ENCODE data around the gene ACER1.
"Not testable (repeated sequence)": the region's sequence is repeated elsewhere in the genome, so short reads cannot be mapped to it uniquely, and the experiment has no call there.

ACER1 gene

GRCh38 chr19:6333439-6333838, at the start of gene ACER1:
TSS of gene ACER1 (minus strand) at chr19:6333612. CDS start at chr19:6333551, 61 bp downstream.
- DNase-seq: no peak

GRCh38 chr19:6383188-6383587, 49.8 kb upstream of the ACER1 start:
- DNase-seq: no peak

- DNase-seq: no peak
Observed at GRCh38 chr19:6381030-6381750, 47.8 kb upstream of the ACER1 start.

GRCh38 chr19:6379744-6380143, 46.3 kb upstream of the ACER1 start:
- no peak for DNase-seq

GRCh38 chr19:6378486-6378885, 45.1 kb upstream of the ACER1 start:
- no peak for DNase-seq

GRCh38 chr19:6378041-6378440, 44.6 kb upstream of the ACER1 start:
- DNase-seq: no peak

GRCh38 chr19:6376512-6377190, 43.2 kb upstream of the ACER1 start:
- no peak for DNase-seq

- no peak for DNase-seq
Observed at GRCh38 chr19:6375411-6376010, 42.1 kb upstream of the ACER1 start, which contains the start of gene PSPN. TSS of gene PSPN (minus strand) at chr19:6375933. CDS start at chr19:6375849, 84 bp downstream.

GRCh38 chr19:6374711-6375410, 41.4 kb upstream of the ACER1 start:
- DNase-seq: no peak

GRCh38 chr19:6374161-6374709, 40.8 kb upstream of the ACER1 start:
- DNase-seq: no peak

- DNase-seq: no peak
Observed at GRCh38 chr19:6373813-6374108, 40.3 kb upstream of the ACER1 start.

GRCh38 chr19:6373096-6373812, 39.8 kb upstream of the ACER1 start:
- DNase-seq: peak; percentile 84

GRCh38 chr19:6372594-6373095, 39.2 kb upstream of the ACER1 start, which contains the start of gene ALKBH7:
TSS of gene ALKBH7 (plus strand) at chr19:6372794. CDS start at chr19:6372821, 27 bp downstream.
- peak; percentile 99 for DNase-seq

- no peak for DNase-seq
Observed at GRCh38 chr19:6364353-6364752, 30.9 kb upstream of the ACER1 start.

GRCh38 chr19:6362351-6362801, 29.0 kb upstream of the ACER1 start:
- DNase-seq: no peak

GRCh38 chr19:6362027-6362350, 28.6 kb upstream of the ACER1 start:
- DNase-seq: no peak

- DNase-seq: not testable (repeated sequence)
Observed at GRCh38 chr19:6360857-6361216, 27.4 kb upstream of the ACER1 start.

- DNase-seq: not testable (repeated sequence)
Observed at GRCh38 chr19:6360445-6360844, 27.0 kb upstream of the ACER1 start.

- no peak for DNase-seq
Observed at GRCh38 chr19:6359568-6360341, 26.3 kb upstream of the ACER1 start.

GRCh38 chr19:6358003-6358402, 24.6 kb upstream of the ACER1 start:
- DNase-seq: no peak

GRCh38 chr19:6357174-6357573, 23.8 kb upstream of the ACER1 start:
- no peak for DNase-seq

Measured in NCI-H1694 (cell line).